HG03354 (cell line): Measurements from ENCODE around the gene DENND1A.
"Not testable (repeated sequence)": the region's sequence is repeated elsewhere in the genome, so short reads cannot be mapped to it uniquely, and the experiment has no call there.

Source experiments
- ATAC-seq: cut with Tn5 transposase; IDR thresholded peaks from one replicate; pipeline ENCODE4 v1.9.1; 2021; ENCODE audit warnings: mild to moderate bottlenecking; ENCODE audit not compliant: unreplicated experiment, poor library complexity, severe bottlenecking

Gene DENND1A

DNA sequence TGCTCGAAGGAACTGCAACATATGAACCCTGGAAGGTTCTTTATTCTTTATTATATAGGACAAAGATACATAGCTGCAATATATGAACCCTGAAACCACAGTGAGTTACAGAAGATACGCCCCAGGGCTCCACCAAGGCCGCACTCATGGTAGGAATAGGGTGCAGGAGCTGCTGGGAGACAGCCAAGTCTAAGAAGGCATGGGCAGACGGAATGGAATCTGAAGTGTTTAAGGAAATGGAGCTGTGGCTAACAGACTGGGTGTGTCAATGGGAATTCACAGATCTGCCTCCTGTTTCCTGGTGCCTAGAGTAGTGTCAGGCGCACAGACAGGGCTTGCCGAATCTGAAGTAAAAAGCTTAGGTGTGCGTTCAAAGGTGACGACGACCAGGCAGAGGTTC is 286.4 kb downstream of the DENND1A start:
- no peak for ATAC-seq

DNA sequence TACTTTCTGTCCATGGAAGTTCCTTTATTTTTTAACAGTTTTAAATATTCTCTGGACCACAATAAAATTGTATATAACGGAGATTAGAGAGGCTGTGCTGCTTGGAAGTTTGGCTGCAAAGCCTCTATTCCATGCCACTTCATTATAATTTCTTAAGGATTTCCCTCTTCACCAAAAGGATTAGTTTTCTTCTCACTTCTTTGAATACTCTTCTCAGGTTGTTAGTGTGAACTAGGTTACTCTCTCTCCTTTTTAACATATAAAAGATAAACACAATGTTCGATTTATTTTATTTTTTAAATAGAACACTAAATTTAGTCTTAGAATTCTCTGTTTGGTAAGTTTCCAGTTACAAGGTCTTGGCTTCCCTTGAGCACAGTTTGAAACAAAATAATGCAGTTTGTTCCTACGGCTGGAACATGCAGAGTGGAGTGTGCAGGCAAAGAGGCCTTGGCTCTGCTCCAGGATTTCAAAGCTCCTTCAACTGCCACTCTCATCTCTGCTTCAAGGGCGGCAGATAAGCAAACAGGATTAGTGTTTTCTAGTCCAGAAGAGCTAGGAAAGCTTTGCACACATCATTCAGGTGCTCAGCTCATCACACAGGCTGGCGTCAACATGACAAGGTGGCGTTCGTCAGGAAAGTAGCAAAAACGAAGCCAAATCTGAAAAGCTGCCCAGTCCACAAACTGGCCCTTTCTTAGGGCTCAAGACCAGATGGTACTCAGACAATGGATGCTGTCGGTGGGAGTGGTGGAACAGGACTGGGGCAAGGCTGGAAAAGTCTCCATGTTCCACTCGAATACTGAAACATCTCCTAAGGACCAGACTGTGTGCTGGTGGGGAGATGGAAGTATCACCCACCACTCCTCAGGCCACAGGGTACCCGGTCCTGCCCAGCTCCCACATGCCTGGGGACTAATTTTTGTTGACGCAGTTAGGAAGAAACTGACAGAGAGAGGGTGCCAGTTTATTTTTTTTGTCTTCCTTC is 287.3 kb downstream of the DENND1A start:
- no peak for ATAC-seq

- ATAC-seq, result no peak
Observed at GRCh38 chr9:123640792-123641222, 289.1 kb downstream of the DENND1A start.

- no peak for ATAC-seq
Observed at GRCh38 chr9:123639743-123640142, 290.2 kb downstream of the DENND1A start.

- ATAC-seq, result peak; percentile 68
Observed at GRCh38 chr9:123637945-123638634, 291.8 kb downstream of the DENND1A start.

DNA sequence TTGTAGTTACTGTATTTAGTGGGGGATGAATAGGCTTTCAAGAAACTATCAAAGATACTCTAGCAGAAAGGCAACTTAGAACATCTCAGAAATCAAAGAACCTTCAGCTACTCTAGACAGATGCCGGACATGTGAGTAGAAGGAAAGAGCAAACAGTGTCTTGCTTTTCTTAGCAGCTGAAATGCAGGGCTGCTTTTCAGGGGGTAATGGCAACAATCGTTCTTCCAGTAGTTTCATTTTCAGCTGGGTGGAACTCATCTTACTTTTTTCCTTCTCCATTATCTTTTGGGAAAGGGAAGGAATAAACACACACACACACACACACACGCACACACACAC is 292.4 kb downstream of the DENND1A start:
- ATAC-seq, result no peak

DNA sequence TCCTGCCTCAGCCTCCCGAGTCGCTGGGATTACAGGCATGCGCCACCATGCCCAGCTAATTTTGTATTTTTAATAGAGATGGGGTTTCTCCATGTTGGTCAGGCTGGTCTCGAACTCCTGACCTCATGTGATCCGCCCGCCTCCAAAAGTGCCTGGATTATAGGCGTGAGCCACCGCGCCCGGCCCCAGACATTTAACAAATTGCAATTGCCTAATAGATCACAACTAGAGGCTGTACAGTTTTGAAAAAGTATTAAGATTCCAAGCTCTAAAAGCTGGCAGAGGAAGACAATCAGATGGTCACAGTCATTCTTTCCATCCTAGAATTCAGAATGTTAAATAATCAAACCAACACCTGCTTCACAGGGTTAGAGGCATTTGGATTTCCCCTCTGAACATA is 293.1 kb downstream of the DENND1A start:
- not testable (repeated sequence) for ATAC-seq

GRCh38 chr9:123631862-123632261 is 298.1 kb downstream of the DENND1A start:
- no peak for ATAC-seq

GRCh38 chr9:123630233-123630632 is 299.7 kb downstream of the DENND1A start:
- ATAC-seq, result no peak

- no peak for ATAC-seq
Observed at GRCh38 chr9:123629531-123629930, 300.4 kb downstream of the DENND1A start.

DNA sequence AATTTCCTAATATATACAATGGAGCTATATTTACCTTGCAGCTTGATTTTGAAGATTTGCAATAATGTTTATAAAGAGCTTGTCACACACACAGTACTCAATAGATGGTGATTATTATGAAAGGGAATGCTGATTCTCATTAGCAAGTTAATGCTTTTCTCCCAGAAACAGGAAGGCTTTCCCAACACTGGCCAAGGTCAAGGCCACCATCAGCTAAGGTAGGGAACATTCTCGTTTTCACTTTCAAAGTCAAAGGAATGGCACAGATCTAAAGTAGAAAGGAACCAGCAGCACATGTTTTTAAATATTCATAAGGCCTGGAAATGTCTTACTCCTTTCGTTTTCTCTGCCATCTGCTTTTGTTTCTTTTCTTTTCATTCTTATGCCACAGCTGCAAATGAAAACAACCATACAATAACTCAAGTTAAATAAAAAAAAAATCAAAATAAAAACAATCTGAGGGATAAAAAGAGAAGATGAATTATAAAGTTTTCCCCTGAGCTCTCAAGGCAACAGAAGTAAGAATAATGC is 307.1 kb downstream of the DENND1A start:
- ATAC-seq, result no peak

- ATAC-seq, result no peak
Observed at GRCh38 chr9:123620239-123620638, 309.7 kb downstream of the DENND1A start.

- ATAC-seq, result no peak
Observed at GRCh38 chr9:123617952-123618678, 311.8 kb downstream of the DENND1A start.

- ATAC-seq, result no peak
Observed at GRCh38 chr9:123617286-123617685, 312.6 kb downstream of the DENND1A start.

DNA sequence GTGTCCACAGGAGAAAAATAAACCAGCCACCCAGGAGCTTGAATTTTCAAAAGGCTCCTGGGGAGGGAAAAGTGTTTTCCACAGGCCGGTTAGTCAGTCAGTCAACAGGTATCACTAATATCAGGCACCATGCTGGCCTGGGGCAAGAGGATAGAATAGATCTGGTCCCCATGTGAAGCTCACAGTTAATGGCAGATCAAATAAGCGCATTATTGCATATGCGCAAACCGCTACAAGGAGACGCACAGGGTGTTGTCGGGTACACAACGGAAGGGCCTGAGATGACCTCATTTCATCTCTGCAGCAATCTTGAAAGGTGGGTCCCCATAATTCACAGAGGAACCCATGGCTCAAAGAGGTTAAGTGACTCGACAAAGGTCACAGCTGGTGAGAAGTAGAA is 313.2 kb downstream of the DENND1A start:
- no peak for ATAC-seq

DNA sequence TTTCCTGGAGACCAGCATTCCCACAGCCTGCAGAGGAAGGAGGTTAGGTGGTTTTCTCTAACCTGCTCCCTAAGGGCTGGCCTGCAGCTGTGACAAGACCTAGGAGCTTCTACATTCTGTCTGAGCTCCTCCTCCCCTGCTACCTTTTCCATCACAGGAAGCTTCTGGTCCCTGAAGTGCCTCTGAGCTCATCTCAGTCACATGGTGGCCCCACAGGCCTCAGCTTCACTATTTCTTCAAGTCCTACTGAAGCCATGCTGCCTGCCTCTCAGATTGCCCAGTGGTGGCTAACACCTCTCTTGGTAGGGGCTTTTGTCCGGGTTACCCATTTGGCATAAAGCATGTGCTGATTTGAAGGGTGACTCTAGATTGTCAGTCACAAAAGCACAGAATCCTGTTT is 314.5 kb downstream of the DENND1A start:
- no peak for ATAC-seq

GRCh38 chr9:123614306-123615263 is 315.3 kb downstream of the DENND1A start:
- no peak for ATAC-seq

GRCh38 chr9:123611226-123611625 is 318.7 kb downstream of the DENND1A start:
- no peak for ATAC-seq

- ATAC-seq, result no peak
Observed at GRCh38 chr9:123609844-123610243, 320.1 kb downstream of the DENND1A start.
